HepG2 (cell line): ENCODE measurements around the gene BCL6. TPM values are rescaled to one million over a fixed set of nuclear protein-coding genes. Genes with fewer than 3 reads are reported as not detected.

ENCODE experiments used
- ARID2 ChIP-seq: sonication (generic); formaldehyde crosslinking; IDR thresholded peaks from 2 replicates; pipeline ENCODE4 v1.8.1; 2022; ENCODE audit warnings: mild to moderate bottlenecking, missing genetic modification reagents, borderline replicate concordance
- CREM ChIP-seq, 2 experiments: sonication (generic) in 1 of 2; formaldehyde crosslinking in 1 of 2; IDR thresholded peaks; 2 replicates each; pipeline versions ENCODE4 v1.4.0 to v1.6.1; 2016 to 2020; ENCODE audit warnings: antibody characterized with exemption in 1 of 2, mild to moderate bottlenecking in 1 of 2, missing genetic modification reagents in 1 of 2
- ESRRA ChIP-seq: sonication (generic); formaldehyde crosslinking; IDR thresholded peaks from 2 replicates; pipeline ENCODE4 v1.5.1; 2020; ENCODE audit warnings: mild to moderate bottlenecking, low read depth, missing genetic modification reagents
- ETV5 ChIP-seq: IDR thresholded peaks from 2 replicates; pipeline ENCODE4 v1.6.1; 2018; ENCODE audit warnings: missing biosample characterization, missing genetic modification reagents, inconsistent platforms, borderline replicate concordance
- KMT2A ChIP-seq: sonication (generic); formaldehyde crosslinking; IDR thresholded peaks from 2 replicates; pipeline ENCODE4 v1.4.0; 2020; ENCODE audit warnings: missing genetic modification reagents
- LCORL ChIP-seq, 2 experiments: fragments of 450-650 bp in 1 of 2; sonication (generic) in 1 of 2; formaldehyde crosslinking in 1 of 2; IDR thresholded peaks; 2 replicates each; pipeline versions ENCODE4 v1.5.0 to v1.6.1; 2017 to 2020; ENCODE audit warnings: antibody characterized with exemption in 1 of 2, missing genetic modification reagents in 1 of 2
- MAFK ChIP-seq, 2 experiments: IDR thresholded peaks in 1 of 2; conservative IDR thresholded peaks in 1 of 2; 2 replicates each; pipeline ENCODE4 v1.6.1; 2011; ENCODE audit warnings: improper control_type of control experiment in 2 of 2, low read length in 2 of 2
- PAWR ChIP-seq: sonication (generic); formaldehyde crosslinking; IDR thresholded peaks from 2 replicates; pipeline ENCODE4 v1.4.0; 2020; ENCODE audit warnings: missing genetic modification reagents, mild to moderate bottlenecking, borderline replicate concordance
- POLR2G ChIP-seq: fragments of 200-400 bp; formaldehyde crosslinking; IDR thresholded peaks from 2 replicates; pipeline ENCODE4 v1.6.1; 2018; ENCODE audit warnings: mild to moderate bottlenecking, low read depth, low read length, moderate library complexity
- ZFP90 ChIP-seq: sonication (generic); formaldehyde crosslinking; IDR thresholded peaks from 2 replicates; pipeline ENCODE4 v1.8.0; 2022; ENCODE audit warnings: missing genetic modification reagents, mild to moderate bottlenecking, inconsistent platforms, borderline replicate concordance
- ZNF335 ChIP-seq: sonication (generic); formaldehyde crosslinking; IDR thresholded peaks from 2 replicates; pipeline ENCODE4 v1.4.0; 2020; ENCODE audit warnings: missing genetic modification reagents
- ZNF432 ChIP-seq: sonication (generic); formaldehyde crosslinking; IDR thresholded peaks from 2 replicates; pipeline ENCODE4 v1.5.0; 2020; ENCODE audit warnings: missing genetic modification reagents, mild to moderate bottlenecking, borderline replicate concordance
- ZNF678 ChIP-seq: sonication (generic); formaldehyde crosslinking; IDR thresholded peaks from 2 replicates; pipeline ENCODE4 v1.4.0; 2020; ENCODE audit warnings: mild to moderate bottlenecking, missing genetic modification reagents
- polyA plus RNA-seq, 8 experiments: library from polyadenylated mRNA; depleted of rRNA in 3 of 8; stranded (reverse) in 7 of 8; unstranded in 1 of 8; fragments of >200 nt; fragmentation: Illumina TruSeq in 4 of 8; extraction: Trizol in 4 of 8; gene quantifications; 2 replicates each; pipeline versions ENCODE4 v1.2.1 to v1.2.3, GENCODE V29; 2011 to 2016; ENCODE audit warnings: low read depth in 4 of 8, missing spikeins in 1 of 8, mixed read lengths in 1 of 8; ENCODE audit not compliant: insufficient read depth in 1 of 8
- total RNA-seq, 5 experiments: library from RNA; depleted of rRNA; stranded (reverse); fragments of >200 nt; fragmentation: Illumina TruSeq; extraction: Trizol; gene quantifications; 2 replicates each; pipeline ENCODE4 v1.2.3, GENCODE V29; 2016; ENCODE audit warnings: low read depth in 1 of 5
- TF ChIP-seq, protein P1 (sequence below): sonication (generic); formaldehyde crosslinking; IDR thresholded peaks from 2 replicates; pipeline ENCODE4 v1.8.1; 2022; ENCODE audit warnings: mild to moderate bottlenecking, missing genetic modification reagents
- TF ChIP-seq, protein P2 (sequence below): IDR thresholded peaks from 2 replicates; pipeline ENCODE4 v1.4.0; 2020; ENCODE audit warnings: mild to moderate bottlenecking, missing genetic modification reagents
- TF ChIP-seq, protein P3 (sequence below): sonication (generic); formaldehyde crosslinking; IDR thresholded peaks from 2 replicates; pipeline ENCODE4 v1.5.1; 2020; ENCODE audit warnings: missing genetic modification reagents, mild to moderate bottlenecking, borderline replicate concordance
- TF ChIP-seq, protein P4 (sequence below): sonication (generic); formaldehyde crosslinking; IDR thresholded peaks from 2 replicates; pipeline ENCODE4 v1.5.1; 2020; ENCODE audit warnings: mild to moderate bottlenecking, missing genetic modification reagents
- TF ChIP-seq, protein P5 (sequence below): IDR thresholded peaks from 2 replicates; pipeline ENCODE4 v1.6.1; 2016; ENCODE audit warnings: low read depth, control low read depth

BCL6 gene
- total and polyA plus RNA-seq, 2 of the 13 experiments (the other 11 are each of a cell fraction or from before 2014, with no cell fraction given), result 21.2 to 53.7 TPM

DNA sequence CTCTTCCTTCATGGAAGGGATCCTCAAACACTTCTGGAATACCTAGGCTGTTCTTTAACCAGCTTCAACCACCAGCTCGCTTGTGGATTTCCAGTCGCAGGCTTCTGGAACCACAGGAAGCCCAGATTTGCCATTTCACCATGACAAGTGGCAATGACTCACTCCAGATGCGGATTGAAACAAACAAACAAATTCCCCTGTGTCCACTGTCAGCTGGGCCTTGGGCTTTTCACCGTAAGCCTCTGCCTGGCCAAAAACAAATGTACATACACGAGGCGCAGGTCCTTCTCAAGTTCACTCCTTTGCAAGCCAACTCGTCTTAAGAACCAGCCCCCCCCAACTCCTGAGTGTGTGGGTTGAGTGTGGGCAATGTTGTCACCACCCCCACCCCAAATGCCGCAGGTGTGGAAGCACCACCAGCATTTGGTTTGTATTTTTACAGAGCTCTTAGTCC lies 8.8 kb downstream of the BCL6 start (continued):
- TF ChIP-seq, protein P1, sequence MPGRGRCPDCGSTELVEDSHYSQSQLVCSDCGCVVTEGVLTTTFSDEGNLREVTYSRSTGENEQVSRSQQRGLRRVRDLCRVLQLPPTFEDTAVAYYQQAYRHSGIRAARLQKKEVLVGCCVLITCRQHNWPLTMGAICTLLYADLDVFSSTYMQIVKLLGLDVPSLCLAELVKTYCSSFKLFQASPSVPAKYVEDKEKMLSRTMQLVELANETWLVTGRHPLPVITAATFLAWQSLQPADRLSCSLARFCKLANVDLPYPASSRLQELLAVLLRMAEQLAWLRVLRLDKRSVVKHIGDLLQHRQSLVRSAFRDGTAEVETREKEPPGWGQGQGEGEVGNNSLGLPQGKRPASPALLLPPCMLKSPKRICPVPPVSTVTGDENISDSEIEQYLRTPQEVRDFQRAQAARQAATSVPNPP, result no peak
- TF ChIP-seq ESRRA (CRISPR knock-in tag) (no peak), ETV5 (peak; percentile 42; the same call in 1 of the 2 replicates), POLR2G (peak; percentile 31; the same call in 1 of the 2 replicates), ZFP90 (CRISPR knock-in tag) (no peak), CREM (IDR thresholded peaks at IDR 0.05) (no peak), CREM (CRISPR knock-in tag; IDR thresholded peaks at IDR 0.05) (no peak), LCORL (IDR thresholded peaks at IDR 0.05) (no peak), LCORL (CRISPR knock-in tag; IDR thresholded peaks at IDR 0.05) (0 out of 2 replicates have a peak, but pooled peaks have one; percentile 10), ZNF432 (CRISPR knock-in tag) (no peak), ZNF678 (CRISPR knock-in tag) (no peak), ARID2 (no peak), KMT2A (CRISPR knock-in tag) (no peak), ZNF335 (CRISPR knock-in tag) (no peak), PAWR (no peak), MAFK (conservative IDR thresholded peaks at IDR 0.05 in 1 of 2, IDR thresholded peaks at IDR 0.05 in 1 of 2; ENCODE audit: low read length in 2 of 2) (peak in 1 of 2 experiments; percentile 12; a peak in 1 of 4 replicates)
- TF ChIP-seq, protein P2, sequence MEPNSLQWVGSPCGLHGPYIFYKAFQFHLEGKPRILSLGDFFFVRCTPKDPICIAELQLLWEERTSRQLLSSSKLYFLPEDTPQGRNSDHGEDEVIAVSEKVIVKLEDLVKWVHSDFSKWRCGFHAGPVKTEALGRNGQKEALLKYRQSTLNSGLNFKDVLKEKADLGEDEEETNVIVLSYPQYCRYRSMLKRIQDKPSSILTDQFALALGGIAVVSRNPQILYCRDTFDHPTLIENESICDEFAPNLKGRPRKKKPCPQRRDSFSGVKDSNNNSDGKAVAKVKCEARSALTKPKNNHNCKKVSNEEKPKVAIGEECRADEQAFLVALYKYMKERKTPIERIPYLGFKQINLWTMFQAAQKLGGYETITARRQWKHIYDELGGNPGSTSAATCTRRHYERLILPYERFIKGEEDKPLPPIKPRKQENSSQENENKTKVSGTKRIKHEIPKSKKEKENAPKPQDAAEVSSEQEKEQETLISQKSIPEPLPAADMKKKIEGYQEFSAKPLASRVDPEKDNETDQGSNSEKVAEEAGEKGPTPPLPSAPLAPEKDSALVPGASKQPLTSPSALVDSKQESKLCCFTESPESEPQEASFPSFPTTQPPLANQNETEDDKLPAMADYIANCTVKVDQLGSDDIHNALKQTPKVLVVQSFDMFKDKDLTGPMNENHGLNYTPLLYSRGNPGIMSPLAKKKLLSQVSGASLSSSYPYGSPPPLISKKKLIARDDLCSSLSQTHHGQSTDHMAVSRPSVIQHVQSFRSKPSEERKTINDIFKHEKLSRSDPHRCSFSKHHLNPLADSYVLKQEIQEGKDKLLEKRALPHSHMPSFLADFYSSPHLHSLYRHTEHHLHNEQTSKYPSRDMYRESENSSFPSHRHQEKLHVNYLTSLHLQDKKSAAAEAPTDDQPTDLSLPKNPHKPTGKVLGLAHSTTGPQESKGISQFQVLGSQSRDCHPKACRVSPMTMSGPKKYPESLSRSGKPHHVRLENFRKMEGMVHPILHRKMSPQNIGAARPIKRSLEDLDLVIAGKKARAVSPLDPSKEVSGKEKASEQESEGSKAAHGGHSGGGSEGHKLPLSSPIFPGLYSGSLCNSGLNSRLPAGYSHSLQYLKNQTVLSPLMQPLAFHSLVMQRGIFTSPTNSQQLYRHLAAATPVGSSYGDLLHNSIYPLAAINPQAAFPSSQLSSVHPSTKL (CRISPR knock-in tag), result peak; percentile 58; the same call in 1 of the 2 replicates
- TF ChIP-seq, protein P3, sequence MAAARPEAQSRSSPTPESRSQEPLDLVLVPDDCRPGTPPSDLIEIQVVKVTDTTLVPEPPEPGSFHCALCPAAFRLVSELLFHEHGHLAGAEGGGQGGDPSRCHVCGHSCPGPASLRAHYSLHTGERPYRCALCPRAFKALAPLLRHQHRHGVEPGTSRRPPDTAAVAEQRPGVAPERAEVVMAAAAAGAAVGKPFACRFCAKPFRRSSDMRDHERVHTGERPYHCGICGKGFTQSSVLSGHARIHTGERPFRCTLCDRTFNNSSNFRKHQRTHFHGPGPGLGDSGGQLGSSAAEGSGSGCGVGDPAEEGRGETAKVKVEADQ (CRISPR knock-in tag), result no peak
- TF ChIP-seq, protein P4, sequence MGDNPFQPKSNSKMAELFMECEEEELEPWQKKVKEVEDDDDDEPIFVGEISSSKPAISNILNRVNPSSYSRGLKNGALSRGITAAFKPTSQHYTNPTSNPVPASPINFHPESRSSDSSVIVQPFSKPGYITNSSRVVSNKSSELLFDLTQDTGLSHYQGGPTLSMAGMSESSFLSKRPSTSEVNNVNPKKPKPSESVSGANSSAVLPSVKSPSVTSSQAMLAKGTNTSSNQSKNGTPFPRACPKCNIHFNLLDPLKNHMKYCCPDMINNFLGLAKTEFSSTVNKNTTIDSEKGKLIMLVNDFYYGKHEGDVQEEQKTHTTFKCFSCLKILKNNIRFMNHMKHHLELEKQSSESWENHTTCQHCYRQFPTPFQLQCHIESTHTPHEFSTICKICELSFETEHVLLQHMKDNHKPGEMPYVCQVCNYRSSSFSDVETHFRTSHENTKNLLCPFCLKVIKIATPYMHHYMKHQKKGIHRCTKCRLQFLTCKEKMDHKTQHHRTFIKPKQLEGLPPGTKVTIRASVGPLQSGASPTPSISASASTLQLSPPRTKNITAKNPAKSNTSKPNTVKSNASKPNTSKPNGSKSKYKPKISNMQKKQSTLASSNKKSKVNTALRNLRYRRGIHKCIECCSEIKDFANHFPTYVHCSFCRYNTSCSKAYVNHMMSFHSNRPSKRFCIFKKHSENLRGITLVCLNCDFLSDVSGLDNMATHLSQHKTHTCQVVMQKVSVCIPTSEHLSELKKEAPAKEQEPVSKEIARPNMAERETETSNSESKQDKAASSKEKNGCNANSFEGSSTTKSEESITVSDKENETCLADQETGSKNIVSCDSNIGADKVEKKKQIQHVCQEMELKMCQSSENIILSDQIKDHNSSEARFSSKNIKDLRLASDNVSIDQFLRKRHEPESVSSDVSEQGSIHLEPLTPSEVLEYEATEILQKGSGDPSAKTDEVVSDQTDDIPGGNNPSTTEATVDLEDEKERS (CRISPR knock-in tag), result no peak
- TF ChIP-seq, protein P5, sequence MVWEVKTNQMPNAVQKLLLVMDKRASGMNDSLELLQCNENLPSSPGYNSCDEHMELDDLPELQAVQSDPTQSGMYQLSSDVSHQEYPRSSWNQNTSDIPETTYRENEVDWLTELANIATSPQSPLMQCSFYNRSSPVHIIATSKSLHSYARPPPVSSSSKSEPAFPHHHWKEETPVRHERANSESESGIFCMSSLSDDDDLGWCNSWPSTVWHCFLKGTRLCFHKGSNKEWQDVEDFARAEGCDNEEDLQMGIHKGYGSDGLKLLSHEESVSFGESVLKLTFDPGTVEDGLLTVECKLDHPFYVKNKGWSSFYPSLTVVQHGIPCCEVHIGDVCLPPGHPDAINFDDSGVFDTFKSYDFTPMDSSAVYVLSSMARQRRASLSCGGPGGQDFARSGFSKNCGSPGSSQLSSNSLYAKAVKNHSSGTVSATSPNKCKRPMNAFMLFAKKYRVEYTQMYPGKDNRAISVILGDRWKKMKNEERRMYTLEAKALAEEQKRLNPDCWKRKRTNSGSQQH (CRISPR knock-in tag), result peak; percentile 63; the same call in 1 of the 2 replicates
